ENCODE data around the gene UBE2L3. TPM values are rescaled to one million over a fixed set of nuclear protein-coding genes. Genes with fewer than 3 reads are reported as not detected.

The UBE2L3 gene
- total and polyA plus RNA-seq, 2 of the 8 experiments (the other 6 are each of a cell fraction or from before 2014, with no cell fraction given) = 63.5 to 90.0 TPM

- Histone ChIP-seq H3K27ac (ENCODE audit: low read depth, low read length) (no peak overlapping the region), H2BK5ac (ENCODE audit: low read depth, low read length) (no peak overlapping the region), H2BK15ac (ENCODE audit: low read length) (no peak overlapping the region), H3K9ac (replicated peaks in 1 of 4; ENCODE audit: extremely low read depth in 1 of 4, low read depth in 3 of 4, low read length in 3 of 4) (no peak overlapping the region), H3K36me3 (ENCODE audit: control insufficient read depth in 2 of 4, insufficient read depth in 4 of 4, low read length in 3 of 4) (peaks cover 11 to 21% (median 17%) of the 10 kb centered on the region in 4 experiments; a peak in 6 of 8 replicates), H3K14ac (ENCODE audit: insufficient read length) (no peak overlapping the region), H3K79me2 (ENCODE audit: control insufficient read depth in 1 of 2, insufficient read depth in 2 of 2, low read length in 2 of 2) (peaks cover 0 to 3% of the 10 kb centered on the region in 2 experiments; a peak in 1 of 4 replicates), H3K79me1 (ENCODE audit: low read depth, low read length) (no peaks in the 10 kb centered on the region), H3K4ac (replicated peaks; ENCODE audit: insufficient read length, low read depth, low read length) (no peak overlapping the region), H3K9me3 (ENCODE audit: insufficient read depth in 2 of 2, low read depth in 1 of 2, low read length in 1 of 2) (peaks cover 0 to 4% of the 10 kb centered on the region in 2 experiments; a peak in 1 of 4 replicates), H3K4me1 (replicated peaks in 1 of 4; ENCODE audit: control insufficient read depth in 3 of 4, insufficient read depth in 4 of 4, low read length in 3 of 4) (no peaks in the 10 kb centered on the region), H3K18ac (ENCODE audit: extremely low read depth, low read length) (no peak overlapping the region), H4K5ac (ENCODE audit: insufficient read length, low read depth, low read length) (no peak overlapping the region), H2AK5ac (ENCODE audit: low read depth, low read length) (no peak overlapping the region), H3K4me3 (ENCODE audit: extremely low read depth in 1 of 4, insufficient read depth in 2 of 4, low read depth in 3 of 4, low read length in 4 of 4) (no peak overlapping the region), H3K23me2 (ENCODE audit: low read depth, low read length) (no peaks in the 10 kb centered on the region), H2BK12ac (ENCODE audit: low read depth, low read length) (no peak overlapping the region), H4K8ac (ENCODE audit: extremely low read depth, insufficient read depth, low read length) (no peak overlapping the region), H4K20me1 (replicated peaks in 1 of 2; ENCODE audit: control insufficient read depth in 1 of 2, insufficient read depth in 2 of 2, low read length in 2 of 2) (no peaks in the 10 kb centered on the region), H2BK20ac (ENCODE audit: low read length) (no peak overlapping the region), H2BK120ac (replicated peaks; ENCODE audit: low read depth, low read length) (no peak overlapping the region), H2AFZ (ENCODE audit: low read length) (no peak overlapping the region), H3K27me3 (replicated peaks in 1 of 4; ENCODE audit: control insufficient read depth in 3 of 4, extremely low read depth in 1 of 4, insufficient read depth in 3 of 4, low read length in 3 of 4) (no peaks in the 10 kb centered on the region), H3K56ac (replicated peaks; ENCODE audit: insufficient read length, low read depth, low read length) (no peak overlapping the region), H3K4me2 (ENCODE audit: insufficient read depth in 1 of 2, low read depth in 2 of 2, low read length in 2 of 2) (no peak overlapping the region), H3K23ac (ENCODE audit: insufficient read length) (no peak overlapping the region), H4K91ac (replicated peaks; ENCODE audit: insufficient read length, low read length) (no peak overlapping the region)
- FAIRE-seq (no peak), DNase-seq (ENCODE audit: low read depth in 1 of 2, low spot score in 2 of 2) (no peak)
- TF ChIP-seq RAD21 (IDR thresholded peaks at IDR 0.05 in 1 of 2, conservative IDR thresholded peaks at IDR 0.05 in 1 of 2; ENCODE audit: low read depth in 2 of 2, low read length in 2 of 2) = peak in 1 of 2 experiments; percentile 20; a peak in 1 of 4 replicates
- no peak for TF ChIP-seq EZH2 (IDR thresholded peaks at IDR 0.05; ENCODE audit: low read depth, low read length, severe bottlenecking)
- CTCF ChIA-PET (ENCODE audit: partially characterized antibody) = interaction anchor here (0.6 to 0.9 kb wide), 3 partner anchors 43 to 72 kb away, joined by 3 read pairs; no protein-coding TSS in a partner anchor
- POLR2A ChIA-PET (ENCODE audit: partially characterized antibody) = interaction anchor here (0.7 to 1.7 kb wide), 2 partner anchors 9 to 27 kb away, joined by 3 to 4 read pairs; no protein-coding TSS in a partner anchor
- WGBS, 2 experiments (ENCODE audit: extremely low coverage in 1 of 2, insufficient coverage in 1 of 2, insufficient read length in 1 of 2, insufficient replicate concordance in 2 of 2, low coverage in 1 of 2, low lambda C conversion rate in 2 of 2, missing lambda C conversion rate in 1 of 2) = 89% methylated on average over 6 of the region's 6 CpGs; no CpG with 5 or more reads in 1 of the 2 experiments
Observed at GRCh38 chr22:21672107-21672629, 104.7 kb downstream of the UBE2L3 start.
